Measurements from ENCODE around the gene KIF1B. TPM values are rescaled to one million over a fixed set of nuclear protein-coding genes. Genes with fewer than 3 reads are reported as not detected.

The KIF1B gene
- total and polyA plus RNA-seq, 9 of the 15 experiments (the other 6 are each of a cell fraction or from before 2014, with no cell fraction given) = 2.8 to 19.8 (median 11.9) TPM

DNA sequence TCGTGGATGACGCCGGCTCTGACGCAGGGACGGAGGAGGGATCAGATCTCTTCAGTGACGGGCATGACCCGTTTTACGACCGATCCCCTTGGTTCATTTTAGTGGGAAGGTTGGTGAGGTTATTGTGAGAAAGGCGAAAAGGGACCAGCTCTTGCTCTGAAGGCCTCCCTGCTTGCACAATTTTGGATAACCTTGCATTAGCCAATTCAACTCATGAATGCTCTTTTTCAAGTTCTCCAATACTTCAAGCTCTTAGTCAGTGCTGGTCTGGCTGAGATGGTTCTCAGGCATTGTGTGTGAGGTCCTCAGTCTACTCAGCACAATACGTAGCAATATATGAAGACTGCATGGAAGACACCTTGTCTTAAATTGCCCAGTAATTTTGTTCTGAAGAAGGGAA is 115.9 kb downstream of the KIF1B start:
- no peaks in the 10 kb centered on the region for H3K27me3 ChIP-seq (ENCODE audit: control insufficient read depth in 2 of 2, insufficient read depth in 2 of 2, low read length in 2 of 2)
- H3K79me2 ChIP-seq (ENCODE audit: control insufficient read depth, insufficient read depth, low read length) = no peaks in the 10 kb centered on the region
- no peak overlapping the region for H2AFZ ChIP-seq (ENCODE audit: low read depth, low read length)
- intact Hi-C loops (cut with micrococcal nuclease) = no loop called here
- H3K4me3 ChIP-seq = no peak overlapping the region
- no peak overlapping the region for H3K4me2 ChIP-seq (ENCODE audit: insufficient read depth, low read length)
- H3K4me1 ChIP-seq (replicated peaks in 1 of 2; ENCODE audit: control insufficient read depth in 2 of 2, insufficient read depth in 2 of 2, low read length in 2 of 2) = no peaks in the 10 kb centered on the region
- no peak for FAIRE-seq
- H3K9ac ChIP-seq (ENCODE audit: insufficient read depth in 1 of 2, low read depth in 2 of 2, low read length in 2 of 2) = no peak overlapping the region
- no TSS peak for BruUV-seq (replicated peaks)
- POLR2A ChIA-PET = interaction anchor here (0.6 to 1.5 kb wide), 4 partner anchors 8 to 571 kb away, joined by 3 to 4 read pairs (median 3); no protein-coding TSS in a partner anchor
- TF ChIP-seq CBX2 (IDR thresholded peaks at IDR 0.05; ENCODE audit: insufficient read depth, low read length, poor library complexity, severe bottlenecking) = no peak
- no peak for TF ChIP-seq ZNF785 (CRISPR knock-in tag; IDR thresholded peaks at IDR 0.05)
- no peak for TF ChIP-seq ZNF696 (CRISPR knock-in tag; conservative IDR thresholded peaks at IDR 0.05)
- no peak for TF ChIP-seq DACH1 (IDR thresholded peaks at IDR 0.05; ENCODE audit: partially characterized antibody)
- H4K20me1 ChIP-seq (replicated peaks; ENCODE audit: control insufficient read depth, insufficient read depth, low read length) = no peaks in the 10 kb centered on the region
- H3K9me1 ChIP-seq (ENCODE audit: control insufficient read depth, insufficient read depth, low read length) = no peaks in the 10 kb centered on the region
- CTCF ChIA-PET (ENCODE audit: low intra/inter-chr PET ratio) = no interaction called here
- no peak for DNase-seq (ENCODE audit: extremely low read depth in 1 of 4, low spot score in 3 of 4)
- no peak overlapping the region for H3K27ac ChIP-seq (ENCODE audit: extremely low read depth, low read depth, low read length)
- H3K36me3 ChIP-seq (ENCODE audit: control insufficient read depth, insufficient read depth, low read length) = peaks cover 12% of the 10 kb centered on the region; the same call in 1 of the 3 replicates
- in situ Hi-C loops (cut with MboI) = no loop called here
- no peak for ATAC-seq
- 89% methylated on average over 11 of the region's 11 CpGs for WGBS (ENCODE audit: insufficient coverage, low coverage, missing lambda C conversion rate)
- H3K9me3 ChIP-seq (replicated peaks; ENCODE audit: control insufficient read depth, insufficient read depth, low read depth, low read length) = no peaks in the 10 kb centered on the region

DNA sequence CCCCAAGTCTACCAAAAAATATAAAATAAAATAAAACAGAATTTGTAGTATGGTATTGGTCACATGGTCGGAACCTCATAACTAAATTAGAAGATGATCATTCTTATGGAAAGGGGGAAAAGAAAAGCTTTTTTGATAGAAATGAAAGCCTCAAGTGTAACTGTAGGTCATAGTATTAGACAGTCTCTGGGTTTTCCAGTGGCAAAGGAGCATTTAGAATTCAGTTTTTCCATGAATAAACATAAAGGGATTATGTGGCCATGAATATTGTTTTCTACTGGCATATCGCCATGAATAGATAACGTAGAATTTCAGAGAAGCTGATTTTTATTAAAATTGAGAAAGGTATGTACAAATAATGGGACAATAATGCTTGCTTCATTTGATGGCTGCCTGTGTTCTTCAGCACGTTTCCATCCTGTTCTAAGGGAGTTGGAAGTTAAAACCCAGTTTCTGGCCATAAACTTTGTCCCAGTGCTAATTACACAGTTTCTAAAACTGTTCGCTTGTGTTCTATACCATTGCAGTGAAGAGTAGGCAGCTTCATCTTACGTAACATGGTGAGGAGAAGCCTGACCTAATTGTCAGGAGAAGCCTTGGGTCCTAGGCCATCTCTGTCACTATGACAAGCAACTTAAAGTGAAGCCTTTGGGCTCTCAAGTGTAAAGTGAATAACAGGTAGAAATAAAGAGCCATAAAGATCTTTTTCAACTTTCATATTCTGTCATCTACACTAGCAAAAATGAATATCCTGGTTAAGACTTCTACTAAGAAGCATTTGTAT is 118.0 kb downstream of the KIF1B start:
- Histone ChIP-seq H3K4me2 (ENCODE audit: insufficient read depth, low read length) (no peak overlapping the region), H3K27ac (ENCODE audit: extremely low read depth, low read depth, low read length) (no peak overlapping the region), H3K4me3 (no peak overlapping the region), H3K4me1 (replicated peaks in 1 of 2; ENCODE audit: control insufficient read depth in 2 of 2, insufficient read depth in 2 of 2, low read length in 2 of 2) (no peaks in the 10 kb centered on the region), H3K79me2 (ENCODE audit: control insufficient read depth, insufficient read depth, low read length) (no peaks in the 10 kb centered on the region), H3K27me3 (ENCODE audit: control insufficient read depth in 2 of 2, insufficient read depth in 2 of 2, low read length in 2 of 2) (no peaks in the 10 kb centered on the region), H2AFZ (ENCODE audit: low read depth, low read length) (no peak overlapping the region), H3K36me3 (ENCODE audit: control insufficient read depth, insufficient read depth, low read length) (peaks cover 12% of the 10 kb centered on the region; the same call in 1 of the 3 replicates), H3K9ac (ENCODE audit: insufficient read depth in 1 of 2, low read depth in 2 of 2, low read length in 2 of 2) (no peak overlapping the region), H3K9me3 (replicated peaks; ENCODE audit: control insufficient read depth, insufficient read depth, low read depth, low read length) (no peaks in the 10 kb centered on the region), H4K20me1 (replicated peaks; ENCODE audit: control insufficient read depth, insufficient read depth, low read length) (no peaks in the 10 kb centered on the region), H3K9me1 (ENCODE audit: control insufficient read depth, insufficient read depth, low read length) (no peaks in the 10 kb centered on the region)
- no TSS peak for BruUV-seq (replicated peaks)
- intact Hi-C loops (cut with micrococcal nuclease) (no loop called here), in situ Hi-C loops (cut with MboI) (no loop called here)
- POLR2A ChIA-PET = interaction anchor here (1.0 to 4.2 kb wide), 3 partner anchors 9 to 12 kb away, joined by 3 to 16 read pairs (median 4); no protein-coding TSS in a partner anchor
- WGBS (ENCODE audit: insufficient coverage, low coverage, missing lambda C conversion rate) = 56% methylated on average over 6 of the region's 6 CpGs
- ATAC-seq (no peak), FAIRE-seq (no peak), DNase-seq (ENCODE audit: extremely low read depth in 1 of 4, low spot score in 3 of 4) (no peak)
- TF ChIP-seq SMAD3 (CRISPR knock-in tag; conservative IDR thresholded peaks at IDR 0.05) (no peak), RHOXF2B (CRISPR knock-in tag; conservative IDR thresholded peaks at IDR 0.05) (no peak), ZNF507 (tag; conservative IDR thresholded peaks at IDR 0.05) (0 out of 2 replicates have a peak, but pooled peaks have one; percentile 8), SRSF3 (IDR thresholded peaks at IDR 0.05; ENCODE audit: insufficient read depth, low read length) (no peak), MEF2A (IDR thresholded peaks at IDR 0.05; ENCODE audit: control insufficient read depth, low read depth, low read length) (no peak), SRSF7 (optimal IDR thresholded peaks at IDR 0.05; ENCODE audit: low read depth, low read length) (no peak)
- TF ChIP-seq, protein P1, sequence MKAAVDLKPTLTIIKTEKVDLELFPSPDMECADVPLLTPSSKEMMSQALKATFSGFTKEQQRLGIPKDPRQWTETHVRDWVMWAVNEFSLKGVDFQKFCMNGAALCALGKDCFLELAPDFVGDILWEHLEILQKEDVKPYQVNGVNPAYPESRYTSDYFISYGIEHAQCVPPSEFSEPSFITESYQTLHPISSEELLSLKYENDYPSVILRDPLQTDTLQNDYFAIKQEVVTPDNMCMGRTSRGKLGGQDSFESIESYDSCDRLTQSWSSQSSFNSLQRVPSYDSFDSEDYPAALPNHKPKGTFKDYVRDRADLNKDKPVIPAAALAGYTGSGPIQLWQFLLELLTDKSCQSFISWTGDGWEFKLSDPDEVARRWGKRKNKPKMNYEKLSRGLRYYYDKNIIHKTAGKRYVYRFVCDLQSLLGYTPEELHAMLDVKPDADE (conservative IDR thresholded peaks at IDR 0.05; ENCODE audit: control insufficient read depth, low read depth, low read length) = no peak
- CTCF ChIA-PET (ENCODE audit: low intra/inter-chr PET ratio) = no interaction called here
